Erythroblast (primary cell): ENCODE results near the gene HCFC1.

Experiments used
- DNase-seq, 2 experiments: peaks; one replicate each; lab custom pipeline; 2025; lab: John Stamatoyannopoulos, UW
- GATA1 ChIP-seq: IDR thresholded peaks from 2 replicates; pipeline ENCODE4 v1.6.1; 2011; ENCODE audit warnings: low read depth, mild to moderate bottlenecking, control low read depth, low read length, moderate library complexity
- POLR2A ChIP-seq: IDR thresholded peaks from 2 replicates; pipeline ENCODE4 v1.6.1; 2011; ENCODE audit warnings: mild to moderate bottlenecking, low read length

Gene HCFC1

DNA sequence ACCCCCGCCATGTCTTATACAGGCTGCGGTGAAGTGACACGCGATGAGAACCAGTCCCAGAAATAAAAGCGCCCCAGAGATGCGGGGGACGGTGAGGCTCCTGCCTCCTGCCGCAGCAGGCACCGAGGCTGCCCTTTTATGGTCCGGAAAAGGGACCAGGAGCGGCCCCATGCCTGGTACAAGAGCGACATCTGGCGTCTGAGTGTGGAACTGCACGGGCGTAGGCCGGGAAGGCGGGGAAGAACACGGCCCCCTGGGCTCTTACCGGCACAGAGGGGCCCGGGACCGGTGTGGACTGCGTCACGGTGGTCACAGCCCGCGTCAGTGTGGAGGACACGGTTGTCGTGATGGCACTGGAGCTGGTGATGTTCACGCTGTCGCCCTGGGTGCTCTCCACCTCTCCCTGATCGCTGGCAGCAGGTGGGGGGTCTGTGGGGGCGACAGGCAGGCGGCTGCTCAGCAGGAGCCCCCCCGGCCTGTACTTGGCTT is 18.2 kb downstream of the HCFC1 start:
- peak; percentile 72 to 81 for DNase-seq
- TF ChIP-seq GATA1, result no peak
- TF ChIP-seq POLR2A, result no peak

DNA sequence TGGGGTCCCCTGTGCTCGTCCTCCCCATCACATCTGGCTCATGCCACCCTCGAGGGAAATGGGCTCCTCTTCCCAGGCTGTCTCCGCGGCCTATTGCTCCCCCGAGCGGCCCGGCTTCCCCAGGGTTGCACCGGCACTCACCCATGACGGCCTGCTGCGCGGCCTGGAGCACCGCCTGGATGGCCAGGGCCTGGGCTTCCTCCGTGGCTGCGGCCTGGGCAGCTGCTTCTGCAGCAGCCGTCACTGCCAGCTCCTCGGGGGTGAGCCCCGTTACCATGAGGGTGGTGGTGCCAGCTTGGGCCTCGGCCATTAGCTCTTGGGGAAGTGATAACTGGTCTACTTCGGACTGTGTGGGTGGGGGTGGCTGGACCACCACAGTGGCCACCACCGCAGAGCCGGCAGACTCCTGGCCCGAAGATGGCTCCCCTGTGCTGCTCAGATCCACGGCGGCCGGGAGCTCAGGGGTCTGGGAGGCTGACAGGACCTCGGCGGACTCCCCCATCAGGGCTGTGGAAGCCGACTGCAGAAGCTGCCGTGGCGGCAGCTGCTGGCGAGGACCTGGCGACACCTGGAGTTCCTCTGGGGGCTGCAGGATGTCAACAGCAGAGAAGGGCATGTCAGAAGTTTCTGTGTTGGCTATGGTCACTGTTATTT is 19.1 kb downstream of the HCFC1 start:
- TF ChIP-seq GATA1 (no peak), POLR2A (no peak)

DNA sequence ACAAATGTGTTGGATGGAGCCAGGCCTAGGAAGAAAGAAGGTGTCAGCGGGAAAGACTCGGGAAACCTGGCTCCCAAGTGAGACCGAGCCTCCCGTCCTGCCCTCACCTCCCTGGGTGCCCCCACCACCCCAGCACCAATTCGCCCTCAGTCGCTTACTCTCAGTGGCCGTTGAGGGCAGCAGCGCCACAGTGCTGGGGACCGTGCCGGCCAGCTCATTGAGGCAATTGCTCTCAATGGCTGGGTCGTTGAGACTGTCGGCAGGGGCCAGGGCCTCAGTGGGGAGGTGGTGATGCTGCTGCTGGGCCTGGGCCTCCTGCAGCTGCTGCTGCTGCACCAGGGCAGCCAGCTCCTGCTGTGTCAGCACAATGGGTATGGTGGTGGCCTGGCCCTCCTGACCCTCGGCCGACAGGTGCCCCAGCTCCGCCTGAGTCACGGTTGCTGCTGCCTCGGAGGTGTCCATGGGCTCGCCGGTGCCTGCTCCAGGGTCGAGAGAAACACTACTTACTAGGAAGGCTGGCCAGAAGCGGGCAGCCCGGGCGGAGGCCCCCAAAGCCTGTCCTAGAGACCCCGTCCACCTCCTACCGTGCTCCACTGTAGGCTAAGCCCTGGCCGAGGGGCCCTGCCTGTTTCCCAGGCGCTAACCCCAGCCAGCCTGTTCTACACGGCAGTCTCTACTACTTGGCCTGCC is 19.8 kb downstream of the HCFC1 start:
- no peak for DNase-seq
- TF ChIP-seq GATA1 (no peak), POLR2A (no peak)

More for the DNA sequence above, 19.1 kb downstream of the HCFC1 start:
- DNase-seq, result no peak

DNA sequence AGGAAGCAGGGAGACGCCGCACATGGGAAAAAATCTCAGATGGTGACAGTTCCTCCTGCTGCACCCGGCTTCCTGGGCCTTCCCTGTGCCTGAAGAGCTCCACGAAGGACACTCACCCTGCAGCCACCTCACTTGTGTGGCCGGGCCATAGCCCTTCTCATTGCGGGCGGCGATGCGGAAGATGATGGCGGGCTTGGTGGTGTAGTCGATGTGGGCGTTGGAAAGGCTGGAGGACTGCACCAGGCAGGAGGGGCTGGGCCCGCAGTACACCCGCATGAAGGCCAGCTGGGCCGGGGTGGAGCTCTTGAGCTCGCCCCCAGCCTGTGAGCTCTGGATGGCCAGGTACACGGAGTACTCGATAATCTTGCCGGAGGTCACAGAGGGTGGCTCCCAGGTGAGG is 21.5 kb downstream of the HCFC1 start:
- DNase-seq, result no peak
- no peak for TF ChIP-seq POLR2A
- no peak for TF ChIP-seq GATA1

DNA sequence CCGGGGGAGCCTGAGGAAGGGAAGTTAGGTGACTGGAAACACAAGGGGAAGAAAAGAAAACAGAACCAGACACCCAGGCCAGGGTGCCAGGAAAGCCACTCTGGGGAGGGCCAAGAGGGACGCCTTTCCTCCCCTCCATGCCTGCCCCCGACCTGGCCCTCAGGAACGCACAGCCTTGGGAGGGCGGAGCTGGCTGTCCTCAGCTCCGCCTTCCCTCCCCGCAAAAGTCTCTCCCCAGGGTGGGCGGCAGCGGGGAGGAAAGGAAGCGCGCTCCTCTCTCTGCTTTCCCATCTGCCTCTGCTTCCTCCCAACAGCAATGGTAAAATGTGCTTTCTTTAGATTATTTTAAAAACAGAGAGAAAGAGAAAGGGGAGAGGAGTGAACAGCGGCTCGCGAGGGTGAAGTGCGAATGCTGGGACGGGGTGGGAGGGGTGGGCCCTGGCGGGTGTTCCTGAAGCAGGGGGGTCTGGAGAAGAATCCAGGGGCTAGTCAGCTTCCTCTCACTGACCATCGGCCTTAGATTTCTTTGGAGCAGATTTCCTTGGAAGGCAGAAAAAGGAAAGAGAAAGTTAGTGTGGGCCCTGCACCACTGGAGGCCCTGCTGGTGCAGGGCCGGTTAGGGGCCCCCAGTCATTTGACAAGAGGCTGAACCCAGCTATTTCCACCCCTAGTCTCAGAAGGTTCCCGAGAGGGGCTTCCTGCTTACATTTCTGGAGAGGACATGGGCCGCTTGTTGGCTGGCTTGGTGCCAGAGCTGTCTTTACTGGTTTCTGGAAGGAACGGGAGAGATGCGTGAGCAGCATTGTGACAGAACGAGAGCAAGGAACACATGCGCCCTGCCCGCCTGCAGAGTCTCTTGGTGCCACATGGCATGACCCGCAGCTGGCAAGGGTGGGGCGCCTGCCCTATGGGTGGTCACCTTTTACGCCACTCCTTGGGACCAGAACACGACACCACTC is 22.5 kb downstream of the HCFC1 start:
- no peak for DNase-seq
- TF ChIP-seq POLR2A (no peak), GATA1 (no peak)

DNA sequence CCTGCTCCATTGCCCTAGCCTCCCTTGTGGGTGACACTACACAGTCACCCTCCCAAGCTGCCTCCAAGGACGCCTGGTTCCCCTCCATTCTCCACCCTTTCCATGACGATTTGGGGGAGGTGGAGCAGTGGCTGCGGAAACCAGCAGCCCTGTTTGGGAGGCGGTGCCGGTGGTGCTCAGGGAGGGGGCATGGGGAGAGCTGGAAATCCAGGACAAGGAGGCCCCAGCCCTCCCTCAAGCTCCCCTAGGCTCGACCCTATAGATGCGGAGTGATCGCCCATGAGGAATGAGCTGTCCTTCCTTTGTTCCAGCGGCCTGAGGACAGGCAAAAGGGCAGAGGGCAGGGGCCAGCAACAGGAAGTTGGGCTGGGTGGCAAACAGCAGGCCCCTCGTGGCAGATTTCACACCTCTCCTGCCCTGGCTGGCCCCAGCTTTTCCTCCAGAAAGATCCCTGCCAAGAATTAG is 23.6 kb downstream of the HCFC1 start:
- no peak for DNase-seq
- TF ChIP-seq GATA1, result no peak
- TF ChIP-seq POLR2A, result no peak

DNA sequence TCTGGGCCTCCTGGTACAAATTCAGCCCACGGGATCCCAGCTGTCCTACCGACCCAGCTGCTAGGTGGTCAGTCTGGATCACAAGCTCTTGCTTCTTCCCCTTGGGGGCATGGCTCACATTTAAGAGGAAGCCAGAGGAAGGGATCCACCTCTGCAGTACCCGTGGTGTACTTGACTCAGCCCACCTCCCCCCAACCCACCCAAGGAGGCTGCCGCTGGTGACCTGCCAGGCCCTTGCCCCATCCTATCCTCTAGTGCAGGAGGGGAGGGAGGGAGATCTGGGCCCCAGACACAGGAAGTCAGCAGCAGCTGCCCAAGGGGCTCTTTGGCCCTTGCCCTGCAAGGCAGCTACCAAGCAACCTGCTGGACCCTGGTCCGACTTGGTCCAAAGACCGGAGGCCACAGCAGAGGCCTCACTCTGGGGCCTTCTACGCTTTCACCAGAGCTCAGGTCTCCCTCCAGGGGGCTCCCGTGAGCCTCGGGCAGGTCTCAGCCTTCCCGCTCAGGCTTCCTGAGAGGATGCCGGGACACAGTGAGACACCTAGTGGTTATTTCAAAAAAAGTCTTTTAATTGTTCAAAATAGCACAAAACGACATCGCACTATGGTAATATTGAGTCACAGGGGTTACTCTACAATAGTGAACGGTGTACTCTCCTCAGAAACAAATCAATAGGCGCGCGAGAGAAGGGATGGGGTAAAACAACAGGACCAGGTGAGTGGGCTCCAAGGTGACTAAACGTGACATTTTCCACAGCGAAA is 24.4 kb downstream of the HCFC1 start:
- TF ChIP-seq POLR2A, result no peak
- TF ChIP-seq GATA1, result no peak
- DNase-seq, result peak; percentile 86 to 89

DNA sequence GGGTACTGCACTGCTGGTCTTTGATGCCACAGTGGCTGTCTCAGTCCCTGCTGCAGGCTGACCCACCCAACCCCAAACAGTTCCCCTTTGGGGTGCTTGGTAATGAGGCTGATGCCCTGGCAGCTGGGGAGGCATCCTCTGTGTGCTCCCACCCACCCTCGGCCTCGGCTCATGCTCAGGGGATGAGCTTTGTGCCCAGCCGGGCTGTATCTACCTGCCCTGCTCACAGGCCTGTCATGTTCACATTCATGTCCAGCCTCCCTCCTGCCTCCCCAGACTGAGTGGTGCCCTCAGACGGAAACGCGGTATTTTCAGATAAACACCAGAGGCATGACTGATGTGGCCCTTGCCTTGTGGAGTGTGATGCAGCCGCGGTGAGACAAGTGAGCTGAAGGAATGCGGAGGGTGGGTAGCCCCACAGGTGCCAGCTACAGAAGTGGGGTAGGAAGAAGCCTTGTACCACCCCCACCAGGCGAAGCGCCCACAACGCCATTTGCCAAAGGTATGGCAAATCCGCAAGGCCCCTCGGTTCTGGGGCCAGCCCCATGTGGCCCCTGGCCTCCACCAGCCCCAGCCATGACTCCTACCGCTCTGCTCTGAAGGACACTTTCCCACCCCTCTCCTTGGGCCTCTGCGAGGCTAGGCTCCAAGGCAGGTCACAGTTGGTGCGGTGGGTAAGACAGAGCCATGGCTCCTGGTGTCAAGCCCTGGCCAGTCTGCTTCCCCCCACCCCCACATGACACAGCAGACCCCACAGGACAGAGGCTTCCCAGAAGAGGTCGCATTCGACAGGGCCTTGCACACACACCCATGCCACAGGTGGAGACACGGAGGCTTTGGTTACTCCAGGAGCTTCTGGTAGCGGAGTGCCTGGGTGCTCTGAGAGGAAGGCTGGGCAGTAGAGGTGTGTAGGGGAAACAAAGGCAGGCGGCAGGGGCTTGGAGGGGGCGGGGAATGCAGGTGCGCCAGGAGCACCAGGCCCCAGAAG is 25.4 kb downstream of the HCFC1 start:
- no peak for TF ChIP-seq POLR2A
- TF ChIP-seq GATA1, result no peak
- no peak for DNase-seq

DNA sequence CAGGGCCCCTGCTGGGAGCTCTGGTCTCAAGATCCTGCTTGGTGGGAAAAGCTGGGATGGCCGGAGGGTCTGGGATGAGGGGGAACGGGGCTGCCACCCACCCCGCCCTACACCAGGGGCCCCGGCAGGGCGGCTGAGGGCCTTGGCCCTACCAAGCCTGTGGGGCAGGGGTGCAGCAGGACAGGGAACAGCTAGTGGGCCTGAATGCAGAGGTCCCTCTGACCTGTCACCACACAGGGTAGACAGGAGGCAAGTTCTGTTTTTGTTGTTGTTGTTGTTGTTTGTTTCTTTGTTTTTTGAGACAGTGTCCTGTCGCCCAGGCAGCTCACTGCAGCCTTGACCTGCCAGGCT is 26.8 kb downstream of the HCFC1 start:
- no peak for TF ChIP-seq POLR2A
- no peak for TF ChIP-seq GATA1
- DNase-seq, result no peak

DNA sequence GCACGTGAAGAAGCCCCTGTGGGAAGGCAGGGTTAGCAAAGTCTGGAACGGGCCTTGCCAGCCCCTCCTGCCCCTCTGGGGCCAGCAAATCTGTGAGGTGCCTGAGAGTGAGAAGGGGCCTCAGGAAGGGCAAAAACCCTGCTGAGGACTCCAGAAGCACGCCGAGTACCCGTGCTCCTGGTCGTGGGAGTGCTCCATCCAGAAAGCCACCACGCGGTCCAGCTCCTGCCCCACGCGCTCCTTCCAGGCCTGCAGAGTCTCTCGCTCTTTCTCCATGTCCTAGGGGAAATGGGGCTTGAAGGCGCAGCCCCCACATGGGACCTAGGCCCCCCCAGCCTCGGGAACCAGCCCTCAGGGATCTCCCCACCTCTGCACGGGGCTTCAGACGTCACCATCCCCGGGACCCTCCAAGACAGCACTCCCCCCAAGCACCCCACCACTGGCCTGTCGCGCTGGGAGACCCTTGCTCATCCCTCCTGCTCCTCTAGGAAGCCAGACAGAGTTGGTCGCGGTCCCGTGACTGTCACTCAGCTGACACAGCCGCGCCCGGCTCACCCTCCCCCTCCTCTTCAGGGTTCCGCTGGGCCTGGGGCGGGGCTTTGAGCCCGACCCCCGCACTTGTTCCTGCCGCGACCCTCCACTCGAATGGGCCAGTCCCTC is 27.3 kb downstream of the HCFC1 start, which contains the start of gene RENBP:
RENBP (minus strand) TSS at position 504 of the 660 bp plus-strand sequence; CDS start at position 471, 33 bp downstream.
- peak; percentile 67 to 72 for DNase-seq
- TF ChIP-seq GATA1 (no peak), POLR2A (peak; percentile 26)
